HG02885 (cell line): ENCODE data around the gene EML5.
A peak's percentile ranks its signal among the peaks of the same experiment; 100 is the strongest.

Experiments
- ATAC-seq: cut with Tn5 transposase; IDR thresholded peaks from one replicate; pipeline ENCODE4 v1.9.1; 2021; ENCODE audit warnings: mild to moderate bottlenecking; ENCODE audit not compliant: unreplicated experiment, poor library complexity

The EML5 gene

GRCh38 chr14:88733121-88733520, 59.6 kb downstream of the EML5 start:
- ATAC-seq = no peak

GRCh38 chr14:88729159-88729558, 63.6 kb downstream of the EML5 start:
- no peak for ATAC-seq

GRCh38 chr14:88727057-88727456, 65.7 kb downstream of the EML5 start:
- no peak for ATAC-seq

GRCh38 chr14:88710709-88711108, 82.0 kb downstream of the EML5 start:
- ATAC-seq = no peak

- ATAC-seq = no peak
These were observed 85.7 kb downstream of the EML5 start for GRCh38 chr14:88707088-88707487.

- ATAC-seq = no peak
These were observed 86.3 kb downstream of the EML5 start for GRCh38 chr14:88706425-88706824.

GRCh38 chr14:88698651-88699050, 94.1 kb downstream of the EML5 start:
- ATAC-seq = no peak

- no peak for ATAC-seq
These were observed 96.9 kb downstream of the EML5 start for GRCh38 chr14:88695870-88696269.

GRCh38 chr14:88688386-88688785, 104.4 kb downstream of the EML5 start:
- no peak for ATAC-seq

- no peak for ATAC-seq
These were observed 109.6 kb downstream of the EML5 start for GRCh38 chr14:88683119-88683518.

GRCh38 chr14:88682495-88683114, 110.1 kb downstream of the EML5 start:
- ATAC-seq = no peak

GRCh38 chr14:88681755-88682494, 110.8 kb downstream of the EML5 start:
- ATAC-seq = no peak

GRCh38 chr14:88669346-88669745, 123.4 kb downstream of the EML5 start:
- ATAC-seq = no peak

- ATAC-seq = peak; percentile 76
These were observed 124.2 kb downstream of the EML5 start for GRCh38 chr14:88668448-88669116.

- peak; percentile 79 for ATAC-seq
These were observed 125.0 kb downstream of the EML5 start for GRCh38 chr14:88667555-88668273.

- ATAC-seq = no peak
These were observed 132.7 kb downstream of the EML5 start for GRCh38 chr14:88660056-88660455.

GRCh38 chr14:88639221-88639620, 153.5 kb downstream of the EML5 start:
- ATAC-seq = no peak

- no peak for ATAC-seq
These were observed 160.2 kb downstream of the EML5 start for GRCh38 chr14:88632512-88632911.

GRCh38 chr14:88631091-88631490, 161.7 kb downstream of the EML5 start:
- ATAC-seq = no peak

GRCh38 chr14:88630565-88630964, 162.2 kb downstream of the EML5 start:
- no peak for ATAC-seq

- ATAC-seq = no peak
These were observed 164.3 kb downstream of the EML5 start for GRCh38 chr14:88628462-88628861.
